Stimulated activated CD4-positive, alpha-beta T cell treated with anti-CD3 and anti-CD28 coated beads, Interleukin-2, amount 100 ng/mL, for 24 hours (primary cell): ENCODE results near the gene ATG9A.

Experiments used
- DNase-seq, 2 donors: peaks; one replicate each; pipeline ENCODE4 v3.0.0-alpha.2; 2020

Gene ATG9A

DNA sequence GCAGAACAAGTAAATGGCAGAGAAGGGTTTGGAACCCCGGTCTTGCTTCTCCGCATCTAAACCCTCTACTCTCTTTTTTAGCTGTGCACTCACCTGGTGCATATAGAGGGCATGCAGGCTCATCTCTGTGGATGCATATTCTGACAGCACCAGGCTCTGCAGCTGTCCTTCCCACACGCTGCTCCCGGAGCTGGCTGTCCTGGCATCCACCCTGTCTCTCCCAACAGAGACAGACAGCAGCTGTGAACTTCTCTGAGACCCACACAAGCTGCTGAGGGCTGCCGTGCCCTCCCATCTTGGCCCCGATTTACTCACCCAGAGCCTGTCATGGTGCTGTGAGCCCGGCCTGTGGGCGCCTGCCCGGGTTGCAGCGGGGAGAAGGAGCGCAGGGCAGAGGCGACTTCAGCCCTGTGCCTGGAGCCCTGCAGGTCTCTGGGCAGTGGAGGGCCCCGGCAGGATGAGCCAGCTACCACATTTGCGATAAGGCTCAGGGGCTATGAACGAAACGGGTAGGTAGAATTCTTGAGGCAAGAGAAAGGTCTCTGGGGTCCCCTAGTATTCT is 7.4 kb downstream of the ATG9A start:
- no peak for DNase-seq

DNA sequence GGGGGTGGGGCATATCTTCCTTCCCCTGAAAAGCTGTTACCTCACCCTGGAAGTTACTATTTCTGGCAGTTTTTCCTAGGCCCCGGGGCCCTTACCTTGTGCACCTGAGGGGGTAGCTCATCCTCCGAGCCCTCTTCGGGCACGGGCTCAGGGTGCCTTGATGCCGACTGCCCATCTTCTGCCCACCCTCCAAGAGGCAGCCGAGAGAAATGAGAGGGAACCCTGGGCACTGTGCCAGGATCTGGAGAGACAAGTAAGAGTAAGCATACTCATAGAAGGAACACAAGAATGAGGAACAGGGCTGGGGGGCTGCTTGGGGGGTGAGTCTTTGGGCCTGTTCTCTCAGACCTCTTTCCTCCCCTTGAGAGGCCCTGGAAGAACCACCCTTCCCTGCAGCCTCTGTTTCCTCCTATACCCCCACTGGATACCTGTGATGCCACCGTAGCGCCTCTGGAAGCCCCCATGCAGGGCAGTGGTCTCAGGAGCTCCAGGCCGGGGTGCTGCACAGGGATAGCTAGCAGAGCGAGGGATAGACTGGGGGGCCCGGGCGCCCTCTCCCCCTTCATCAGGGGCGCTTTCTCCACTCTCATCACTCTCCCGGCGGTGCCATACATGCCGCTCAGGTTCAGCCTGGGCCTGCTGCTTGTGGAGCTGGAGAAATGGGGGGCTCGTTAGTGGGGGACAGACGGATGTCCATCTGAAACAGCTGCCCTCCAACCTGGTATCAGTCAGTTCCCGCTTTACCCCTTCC is 8.6 kb downstream of the ATG9A start:
- DNase-seq: no peak

DNA sequence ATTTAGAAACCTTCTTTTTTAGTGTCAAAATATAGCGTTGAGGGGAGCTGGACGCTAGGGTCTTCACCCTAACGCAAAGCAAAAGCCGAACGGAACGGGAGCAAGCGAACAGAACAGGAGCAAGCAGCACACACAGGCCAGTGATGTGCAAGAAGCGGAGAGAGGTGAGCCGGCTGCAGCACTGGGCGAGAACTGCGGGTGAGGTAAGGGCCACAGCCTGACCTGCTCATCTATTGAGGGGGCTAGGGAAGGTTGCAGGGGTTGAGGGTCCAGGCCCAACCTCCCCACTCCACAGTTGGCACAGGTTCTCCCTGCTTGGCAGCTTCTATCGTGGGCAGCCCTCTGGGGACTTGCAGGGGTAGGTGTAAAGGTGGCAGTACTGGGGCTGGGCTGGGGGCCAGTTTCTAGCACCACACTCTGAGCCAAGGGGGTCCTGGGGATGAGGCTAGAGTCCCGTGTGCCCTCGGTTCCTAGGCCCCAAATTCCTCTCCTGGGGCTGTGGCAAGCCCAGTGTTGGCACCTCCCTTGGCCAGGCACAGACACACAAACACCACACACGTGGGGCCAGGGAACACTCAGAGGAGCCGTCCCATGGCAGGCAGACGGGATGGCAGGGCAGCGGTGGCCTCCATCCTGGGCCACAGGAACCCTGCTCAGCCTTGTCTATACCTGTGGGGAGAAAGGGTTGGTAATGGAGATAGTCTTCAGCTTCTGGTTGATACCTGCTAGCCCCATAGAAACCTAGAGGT is 9.5 kb downstream of the ATG9A start:
- DNase-seq: no peak

- peak; percentile 90 to 91 for DNase-seq
Measured at GRCh38 chr2:219218732-219219701, 10.4 kb downstream of the ATG9A start, which contains the start of gene ABCB6. ABCB6 (minus strand) TSS chr2:219218958; CDS start chr2:219218673, 285 bp downstream.

DNA sequence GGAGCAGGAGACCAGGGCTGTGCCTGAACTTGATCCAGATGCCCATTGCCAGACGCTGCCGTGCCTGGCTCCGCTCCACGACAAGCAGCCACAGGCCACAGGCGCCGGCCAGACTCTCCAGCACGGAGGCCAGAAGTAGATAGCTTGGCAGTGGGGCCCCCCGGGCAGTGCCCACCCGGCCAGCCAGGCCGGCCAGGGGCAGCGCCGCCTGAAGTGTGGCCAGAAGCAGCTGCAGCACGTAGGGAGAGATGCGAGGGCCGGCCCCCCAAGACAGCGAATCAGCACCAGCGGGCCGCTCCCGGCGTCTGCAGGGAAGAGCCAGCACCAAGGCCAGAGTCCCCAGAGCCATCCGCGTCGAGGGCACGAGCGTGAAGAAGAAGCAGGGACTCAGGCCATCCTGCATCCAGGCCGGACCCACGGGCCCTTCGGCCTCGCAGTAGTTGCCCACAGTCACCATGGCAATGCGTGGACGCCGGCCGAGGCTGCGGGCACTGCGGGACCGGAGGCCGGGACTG is 11.2 kb downstream of the ATG9A start:
- DNase-seq: peak; percentile 20 to 35

DNA sequence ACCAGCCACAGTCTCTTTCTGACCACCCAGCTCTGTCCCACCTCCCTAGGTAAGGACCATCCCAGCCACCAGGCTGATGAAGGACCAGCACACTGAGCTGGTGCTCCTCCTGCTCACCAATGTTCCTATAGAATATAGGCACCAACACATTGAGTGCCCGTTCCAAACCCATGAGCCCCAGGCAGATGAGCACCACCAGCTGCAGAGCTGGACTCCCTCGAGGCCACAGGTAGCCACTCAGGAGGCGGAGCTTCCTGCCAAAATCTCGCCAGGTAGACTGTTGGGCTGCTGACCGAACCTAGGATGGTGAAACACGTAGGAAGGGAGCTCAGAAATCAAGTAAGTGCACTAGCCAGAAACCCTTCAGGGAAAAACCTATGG is 12.9 kb downstream of the ATG9A start:
- DNase-seq: no peak

GRCh38 chr2:219215871-219216534 is 13.4 kb downstream of the ATG9A start:
- DNase-seq: no peak

GRCh38 chr2:219214786-219215185 is 14.7 kb downstream of the ATG9A start:
- no peak for DNase-seq

DNA sequence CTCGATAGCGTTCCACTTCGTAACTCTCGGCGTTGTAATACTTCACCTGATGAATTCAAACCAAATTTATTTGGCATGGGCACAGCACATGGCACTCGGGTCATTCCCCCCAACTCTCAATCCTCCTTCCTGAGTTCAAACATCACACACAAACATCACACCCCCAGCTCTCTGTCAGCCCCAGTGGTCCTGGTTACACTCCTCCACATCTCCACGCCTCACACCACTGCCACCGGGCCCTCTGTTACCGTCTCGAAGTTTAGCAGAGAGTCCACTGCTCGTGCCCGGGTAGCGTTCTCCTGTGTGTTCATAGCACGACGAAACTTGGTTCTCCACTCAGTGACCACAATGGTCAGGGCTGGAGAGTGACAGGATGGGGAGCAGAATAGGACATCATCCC is 15.3 kb downstream of the ATG9A start:
- no peak for DNase-seq

GRCh38 chr2:219213486-219214071 is 15.9 kb downstream of the ATG9A start:
- no peak for DNase-seq

- DNase-seq: no peak
Measured at GRCh38 chr2:219213026-219213415, 16.4 kb downstream of the ATG9A start.

GRCh38 chr2:219210886-219211362 is 18.5 kb downstream of the ATG9A start:
- DNase-seq: no peak

GRCh38 chr2:219210196-219210885 is 19.1 kb downstream of the ATG9A start:
- no peak for DNase-seq

DNA sequence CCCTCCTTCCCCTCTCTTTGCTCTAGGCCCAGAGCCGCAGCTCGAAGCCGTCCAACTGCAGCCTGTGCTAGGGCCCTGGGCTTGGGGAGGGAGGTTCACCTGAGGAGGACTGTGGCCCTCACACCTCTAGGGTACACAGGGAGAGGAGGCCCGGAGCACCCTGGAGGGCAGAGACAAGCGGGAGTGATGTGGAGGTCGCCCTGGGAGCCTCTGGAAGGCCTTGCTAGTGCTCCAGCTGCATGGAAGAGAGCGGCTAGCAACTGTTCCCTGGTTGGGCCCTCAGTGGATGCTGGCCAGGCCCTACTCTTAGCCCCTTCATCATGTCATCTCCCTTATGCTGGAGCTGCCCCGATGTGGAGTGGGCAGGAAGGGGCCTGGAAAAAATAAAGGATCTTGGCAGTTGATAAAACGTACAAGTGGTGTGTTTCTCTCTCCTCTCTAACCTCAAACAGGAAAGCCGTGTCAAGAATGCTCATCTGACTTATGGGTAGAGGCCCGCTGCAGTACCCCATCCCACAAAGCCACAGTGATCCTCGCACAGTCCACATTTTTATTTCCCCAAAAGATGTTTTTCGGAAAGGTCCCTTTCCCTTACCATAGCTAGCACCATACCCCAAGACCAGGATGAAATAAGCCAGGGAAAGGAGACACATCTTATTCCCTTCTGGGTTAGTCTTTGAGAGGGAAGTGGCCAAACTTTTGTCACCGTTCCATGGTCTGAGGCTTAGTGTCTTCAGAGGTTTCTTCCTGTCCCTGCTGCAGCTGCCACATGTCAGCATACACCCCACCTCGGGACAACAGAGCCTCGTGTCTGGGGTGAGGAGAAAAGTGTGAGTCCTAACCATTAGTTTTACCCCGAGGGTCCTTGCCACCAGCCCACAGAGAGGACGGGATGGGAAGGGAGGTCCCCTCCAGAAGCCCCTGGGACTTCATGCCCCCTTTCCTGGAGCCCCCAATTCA is 19.9 kb downstream of the ATG9A start:
- DNase-seq: no peak

GRCh38 chr2:219207884-219208740 is 21.3 kb downstream of the ATG9A start:
- no peak for DNase-seq

DNA sequence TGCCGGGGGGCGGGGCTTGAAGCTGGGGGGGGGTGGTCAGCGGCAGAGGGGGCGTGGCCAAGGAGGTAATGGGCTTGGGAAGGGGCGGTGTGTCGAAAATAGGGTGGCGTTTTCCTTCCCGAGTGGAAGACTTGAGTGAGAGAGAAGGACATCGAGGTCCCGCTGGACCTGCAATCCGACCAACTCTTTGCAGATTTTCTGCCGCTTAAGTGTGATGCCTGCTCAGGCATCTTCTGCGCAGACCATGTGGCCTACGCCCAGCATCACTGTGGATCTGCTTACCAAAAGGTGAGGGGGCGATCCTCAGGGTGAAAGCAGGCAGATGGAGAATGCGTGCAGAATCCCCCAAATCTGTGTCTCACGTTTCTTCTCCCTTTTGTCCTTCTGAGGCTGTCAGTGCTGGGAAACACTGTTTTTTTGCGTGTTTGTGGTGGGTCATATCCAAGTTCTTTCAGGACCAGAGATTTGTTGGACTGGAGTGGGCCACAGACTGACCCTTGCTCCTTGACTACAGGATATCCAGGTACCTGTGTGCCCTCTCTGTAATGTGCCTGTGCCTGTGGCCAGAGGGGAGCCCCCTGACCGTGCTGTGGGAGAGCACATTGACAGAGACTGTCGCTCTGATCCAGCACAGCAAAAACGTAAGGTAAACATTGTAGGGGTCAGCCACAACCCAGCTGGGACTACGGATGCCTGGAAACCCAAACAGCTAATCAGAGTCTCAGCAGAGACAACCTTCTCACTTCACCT is 22.1 kb downstream of the ATG9A start:
- no peak for DNase-seq

GRCh38 chr2:219206328-219207133 is 22.9 kb downstream of the ATG9A start, which contains the start of gene ZFAND2B:
ZFAND2B (plus strand) TSS chr2:219206782; CDS start chr2:219206988, 206 bp downstream.
- peak; percentile 94 to 96 for DNase-seq
